HepG2 (cell line): ENCODE data around the gene AGK. TPM values are rescaled to one million over a fixed set of nuclear protein-coding genes. Genes with fewer than 3 reads are reported as not detected.

Source experiments
- AGO1 ChIP-seq: fragments of 200-400 bp; formaldehyde crosslinking; IDR thresholded peaks from 2 replicates; pipeline ENCODE4 v1.6.1; 2017; ENCODE audit warnings: mild to moderate bottlenecking, low read depth, low read length, moderate library complexity; ENCODE audit not compliant: poor library complexity, severe bottlenecking
- HNF4A ChIP-seq: sonication (generic); formaldehyde crosslinking; IDR thresholded peaks from 2 replicates; pipeline ENCODE4 v1.4.0; 2020; ENCODE audit warnings: missing genetic modification reagents
- KDM3A ChIP-seq: IDR thresholded peaks from 2 replicates; pipeline ENCODE4 v1.6.1; 2018; ENCODE audit warnings: low read depth, missing compliant biosample characterization
- MEIS1 ChIP-seq: sonication (generic); formaldehyde crosslinking; IDR thresholded peaks from 2 replicates; pipeline ENCODE4 v1.9.0; 2021; ENCODE audit warnings: mild to moderate bottlenecking, missing genetic modification reagents, moderate library complexity, borderline replicate concordance
- SATB2 ChIP-seq: sonication (generic); formaldehyde crosslinking; IDR thresholded peaks from 2 replicates; pipeline ENCODE4 v1.5.0; 2020; ENCODE audit warnings: missing genetic modification reagents
- TEAD3 ChIP-seq: optimal IDR thresholded peaks from 2 replicates; pipeline ENCODE3; 2016; ENCODE audit warnings: borderline replicate concordance
- ZBTB21 ChIP-seq: sonication (generic); formaldehyde crosslinking; IDR thresholded peaks from 2 replicates; pipeline ENCODE4 v1.4.0; 2020; ENCODE audit warnings: missing genetic modification reagents
- ZNF143 ChIP-seq: sonication (generic); formaldehyde crosslinking; IDR thresholded peaks from 2 replicates; pipeline ENCODE4 v1.4.0; 2020; ENCODE audit warnings: missing genetic modification reagents
- ZNF205 ChIP-seq: IDR thresholded peaks from 2 replicates; pipeline ENCODE4 v1.6.1; 2018; ENCODE audit warnings: missing biosample characterization, missing genetic modification reagents
- ZNF234 ChIP-seq: sonication (generic); formaldehyde crosslinking; conservative IDR thresholded peaks from 2 replicates; pipeline ENCODE4 v1.5.1; 2020; ENCODE audit warnings: mild to moderate bottlenecking, missing genetic modification reagents
- ZNF776 ChIP-seq: sonication (generic); formaldehyde crosslinking; IDR thresholded peaks from 2 replicates; pipeline ENCODE4 v1.4.0; 2020; ENCODE audit warnings: mild to moderate bottlenecking, missing genetic modification reagents
- polyA plus RNA-seq, 8 experiments: library from polyadenylated mRNA; depleted of rRNA in 3 of 8; stranded (reverse) in 7 of 8; unstranded in 1 of 8; fragments of >200 nt; fragmentation: Illumina TruSeq in 4 of 8; extraction: Trizol in 4 of 8; gene quantifications; 2 replicates each; pipeline versions ENCODE4 v1.2.1 to v1.2.3, GENCODE V29; 2011 to 2016; ENCODE audit warnings: low read depth in 4 of 8, missing spikeins in 1 of 8, mixed read lengths in 1 of 8; ENCODE audit not compliant: insufficient read depth in 1 of 8
- total RNA-seq, 5 experiments: library from RNA; depleted of rRNA; stranded (reverse); fragments of >200 nt; fragmentation: Illumina TruSeq; extraction: Trizol; gene quantifications; 2 replicates each; pipeline ENCODE4 v1.2.3, GENCODE V29; 2016; ENCODE audit warnings: low read depth in 1 of 5
- TF ChIP-seq, protein P1 (sequence below): sonication (generic); formaldehyde crosslinking; IDR thresholded peaks from 2 replicates; pipeline ENCODE4 v1.5.0; 2020; ENCODE audit warnings: mild to moderate bottlenecking, missing genetic modification reagents, borderline replicate concordance
- TF ChIP-seq, protein P2 (sequence below): sonication (generic); formaldehyde crosslinking; IDR thresholded peaks from 2 replicates; pipeline ENCODE4 v1.9.0; 2021; ENCODE audit warnings: missing genetic modification reagents, borderline replicate concordance
- TF ChIP-seq, protein P3 (sequence below), 2 experiments: sonication (generic) in 1 of 2; formaldehyde crosslinking in 1 of 2; IDR thresholded peaks; 2 replicates each; pipeline versions ENCODE4 v1.6.1 to v1.9.0; 2014 to 2022; ENCODE audit warnings: antibody characterized with exemption in 1 of 2, borderline replicate concordance in 1 of 2, inconsistent platforms in 1 of 2, low read depth in 1 of 2, missing genetic modification reagents in 1 of 2
- TF ChIP-seq, protein P4 (sequence below): sonication (generic); formaldehyde crosslinking; IDR thresholded peaks from 2 replicates; pipeline ENCODE4 v1.5.1; 2020; ENCODE audit warnings: mild to moderate bottlenecking, missing genetic modification reagents, moderate library complexity

Gene AGK
- total and polyA plus RNA-seq, 2 of the 13 experiments (the other 11 are each of a cell fraction or from before 2014, with no cell fraction given) = 23.7 to 30.1 TPM

DNA sequence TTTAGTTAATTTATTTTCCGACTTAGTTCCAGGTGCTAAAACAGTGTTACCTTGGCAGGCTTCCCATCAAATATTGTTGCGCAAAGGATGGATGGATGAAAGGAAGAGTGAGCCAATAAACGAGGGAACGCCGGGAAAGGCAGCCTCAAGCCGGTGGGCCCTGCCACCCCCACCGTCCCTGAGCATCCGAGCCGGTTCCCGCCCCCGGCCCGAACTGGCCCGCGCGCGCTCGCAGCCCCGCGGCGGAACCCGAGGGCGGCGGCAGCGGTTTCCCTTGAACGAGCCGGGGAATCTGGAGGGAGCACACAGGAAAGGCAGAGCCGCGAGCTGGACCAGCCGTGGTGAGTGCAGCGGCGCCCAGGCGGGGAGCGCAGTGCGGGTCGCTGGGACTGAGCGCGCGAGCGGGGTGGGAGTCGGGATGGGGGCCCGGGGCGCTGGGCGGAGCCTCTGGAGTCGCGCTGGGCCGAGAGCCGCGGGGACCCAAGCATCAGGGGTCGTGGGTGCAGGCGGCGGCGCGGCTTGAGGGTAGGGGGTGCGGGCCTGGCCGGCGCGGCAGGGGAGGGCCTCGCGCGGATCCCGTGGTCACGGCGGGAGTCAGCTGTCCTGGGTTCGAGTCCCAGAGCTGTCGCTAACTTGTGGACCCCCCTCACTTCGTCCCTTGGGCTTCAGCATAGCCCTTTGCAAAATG lies at the start of gene AGK (continued):
- TF ChIP-seq, protein P1, sequence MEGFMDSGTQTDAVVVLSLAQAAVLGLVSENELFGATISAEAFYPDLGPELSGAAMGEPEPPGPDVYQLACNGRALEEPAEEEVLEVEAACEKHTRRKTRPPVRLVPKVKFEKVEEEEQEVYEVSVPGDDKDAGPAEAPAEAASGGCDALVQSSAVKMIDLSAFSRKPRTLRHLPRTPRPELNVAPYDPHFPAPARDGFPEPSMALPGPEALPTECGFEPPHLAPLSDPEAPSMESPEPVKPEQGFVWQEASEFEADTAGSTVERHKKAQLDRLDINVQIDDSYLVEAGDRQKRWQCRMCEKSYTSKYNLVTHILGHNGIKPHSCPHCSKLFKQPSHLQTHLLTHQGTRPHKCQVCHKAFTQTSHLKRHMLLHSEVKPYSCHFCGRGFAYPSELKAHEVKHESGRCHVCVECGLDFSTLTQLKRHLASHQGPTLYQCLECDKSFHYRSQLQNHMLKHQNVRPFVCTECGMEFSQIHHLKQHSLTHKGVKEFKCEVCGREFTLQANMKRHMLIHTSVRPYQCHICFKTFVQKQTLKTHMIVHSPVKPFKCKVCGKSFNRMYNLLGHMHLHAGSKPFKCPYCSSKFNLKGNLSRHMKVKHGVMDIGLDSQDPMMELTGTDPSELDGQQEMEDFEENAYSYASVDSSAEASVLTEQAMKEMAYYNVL (CRISPR knock-in tag) = no peak; the same call in 1 of the 2 replicates
- no peak; the same call in 1 of the 2 replicates for TF ChIP-seq ZBTB21 (CRISPR knock-in tag)
- no peak for TF ChIP-seq MEIS1 (CRISPR knock-in tag)
- TF ChIP-seq ZNF143 (CRISPR knock-in tag) = peak; percentile 56; the same call in 1 of the 2 replicates
- TF ChIP-seq, protein P2, sequence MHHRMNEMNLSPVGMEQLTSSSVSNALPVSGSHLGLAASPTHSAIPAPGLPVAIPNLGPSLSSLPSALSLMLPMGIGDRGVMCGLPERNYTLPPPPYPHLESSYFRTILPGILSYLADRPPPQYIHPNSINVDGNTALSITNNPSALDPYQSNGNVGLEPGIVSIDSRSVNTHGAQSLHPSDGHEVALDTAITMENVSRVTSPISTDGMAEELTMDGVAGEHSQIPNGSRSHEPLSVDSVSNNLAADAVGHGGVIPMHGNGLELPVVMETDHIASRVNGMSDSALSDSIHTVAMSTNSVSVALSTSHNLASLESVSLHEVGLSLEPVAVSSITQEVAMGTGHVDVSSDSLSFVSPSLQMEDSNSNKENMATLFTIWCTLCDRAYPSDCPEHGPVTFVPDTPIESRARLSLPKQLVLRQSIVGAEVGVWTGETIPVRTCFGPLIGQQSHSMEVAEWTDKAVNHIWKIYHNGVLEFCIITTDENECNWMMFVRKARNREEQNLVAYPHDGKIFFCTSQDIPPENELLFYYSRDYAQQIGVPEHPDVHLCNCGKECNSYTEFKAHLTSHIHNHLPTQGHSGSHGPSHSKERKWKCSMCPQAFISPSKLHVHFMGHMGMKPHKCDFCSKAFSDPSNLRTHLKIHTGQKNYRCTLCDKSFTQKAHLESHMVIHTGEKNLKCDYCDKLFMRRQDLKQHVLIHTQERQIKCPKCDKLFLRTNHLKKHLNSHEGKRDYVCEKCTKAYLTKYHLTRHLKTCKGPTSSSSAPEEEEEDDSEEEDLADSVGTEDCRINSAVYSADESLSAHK = no peak
- peak; percentile 59; the same call in 1 of the 2 replicates for TF ChIP-seq ZNF205 (CRISPR knock-in tag)
- peak; percentile 66 for TF ChIP-seq TEAD3 (CRISPR knock-in tag)
- no peak for TF ChIP-seq AGO1
- TF ChIP-seq KDM3A (CRISPR knock-in tag) = 0 out of 2 replicates have a peak, but pooled peaks have one; percentile 34
- TF ChIP-seq, protein P3, sequence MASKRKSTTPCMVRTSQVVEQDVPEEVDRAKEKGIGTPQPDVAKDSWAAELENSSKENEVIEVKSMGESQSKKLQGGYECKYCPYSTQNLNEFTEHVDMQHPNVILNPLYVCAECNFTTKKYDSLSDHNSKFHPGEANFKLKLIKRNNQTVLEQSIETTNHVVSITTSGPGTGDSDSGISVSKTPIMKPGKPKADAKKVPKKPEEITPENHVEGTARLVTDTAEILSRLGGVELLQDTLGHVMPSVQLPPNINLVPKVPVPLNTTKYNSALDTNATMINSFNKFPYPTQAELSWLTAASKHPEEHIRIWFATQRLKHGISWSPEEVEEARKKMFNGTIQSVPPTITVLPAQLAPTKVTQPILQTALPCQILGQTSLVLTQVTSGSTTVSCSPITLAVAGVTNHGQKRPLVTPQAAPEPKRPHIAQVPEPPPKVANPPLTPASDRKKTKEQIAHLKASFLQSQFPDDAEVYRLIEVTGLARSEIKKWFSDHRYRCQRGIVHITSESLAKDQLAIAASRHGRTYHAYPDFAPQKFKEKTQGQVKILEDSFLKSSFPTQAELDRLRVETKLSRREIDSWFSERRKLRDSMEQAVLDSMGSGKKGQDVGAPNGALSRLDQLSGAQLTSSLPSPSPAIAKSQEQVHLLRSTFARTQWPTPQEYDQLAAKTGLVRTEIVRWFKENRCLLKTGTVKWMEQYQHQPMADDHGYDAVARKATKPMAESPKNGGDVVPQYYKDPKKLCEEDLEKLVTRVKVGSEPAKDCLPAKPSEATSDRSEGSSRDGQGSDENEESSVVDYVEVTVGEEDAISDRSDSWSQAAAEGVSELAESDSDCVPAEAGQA (IDR thresholded peaks at IDR 0.05; ENCODE audit: low read depth) = peak; percentile 66; the same call in 1 of the 2 replicates
- TF ChIP-seq, protein P3 (CRISPR knock-in tag; IDR thresholded peaks at IDR 0.05; ENCODE audit: borderline replicate concordance) = 0 out of 2 replicates have a peak, but pooled peaks have one; percentile 72
- no peak for TF ChIP-seq ZNF234 (CRISPR knock-in tag)
- TF ChIP-seq HNF4A = no peak
- TF ChIP-seq, protein P4, sequence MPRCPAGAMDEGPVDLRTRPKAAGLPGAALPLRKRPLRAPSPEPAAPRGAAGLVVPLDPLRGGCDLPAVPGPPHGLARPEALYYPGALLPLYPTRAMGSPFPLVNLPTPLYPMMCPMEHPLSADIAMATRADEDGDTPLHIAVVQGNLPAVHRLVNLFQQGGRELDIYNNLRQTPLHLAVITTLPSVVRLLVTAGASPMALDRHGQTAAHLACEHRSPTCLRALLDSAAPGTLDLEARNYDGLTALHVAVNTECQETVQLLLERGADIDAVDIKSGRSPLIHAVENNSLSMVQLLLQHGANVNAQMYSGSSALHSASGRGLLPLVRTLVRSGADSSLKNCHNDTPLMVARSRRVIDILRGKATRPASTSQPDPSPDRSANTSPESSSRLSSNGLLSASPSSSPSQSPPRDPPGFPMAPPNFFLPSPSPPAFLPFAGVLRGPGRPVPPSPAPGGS (CRISPR knock-in tag) = peak; percentile 85; the same call in 1 of the 2 replicates
- no peak for TF ChIP-seq ZNF776
- no peak; the same call in 1 of the 2 replicates for TF ChIP-seq SATB2 (CRISPR knock-in tag)
